H1 (cell line): ENCODE data around the gene CSRNP3. TPM values are rescaled to one million over a fixed set of nuclear protein-coding genes. Genes with fewer than 3 reads are reported as not detected.

Experiments
- CTCF ChIA-PET: fragments of 300-600 bp; sonication (Branson Sonifier 250); formaldehyde crosslinking; loops from one replicate; lab custom pipeline; 2021; ENCODE audit not compliant: partially characterized antibody; lab: Charles Lee
- POLR2A ChIA-PET: fragments of 300-600 bp; sonication (Branson Sonifier 250); formaldehyde crosslinking; loops from one replicate; lab custom pipeline; 2021; ENCODE audit warnings: inconsistent platforms; ENCODE audit not compliant: partially characterized antibody; lab: Charles Lee
- DNase-seq, 2 experiments: peaks; one replicate each; pipeline versions ENCODE4 v3.0.0 to v3.0.0-alpha.2; 2010 to 2022; ENCODE audit warnings: low spot score in 2 of 2, low read depth in 1 of 2, mixed read lengths in 1 of 2
- FAIRE-seq: peaks from 2 replicates; lab custom pipeline; 2011; peaks lifted over from hg19 to GRCh38; lab: Jason Lieb, UNC
- H2AFZ ChIP-seq: 2 replicates; pipeline ENCODE4 v1.8.1; 2012; ENCODE audit warnings: low read length, inconsistent platforms
- H2AK5ac ChIP-seq: 2 replicates; pipeline ENCODE4 v1.6.1; 2013; ENCODE audit warnings: low read depth, low read length
- H2BK120ac ChIP-seq: replicated peaks from 2 replicates; pipeline ENCODE3; 2013; ENCODE audit warnings: low read depth, low read length, inconsistent platforms
- H2BK12ac ChIP-seq: 2 replicates; pipeline ENCODE4 v1.6.1; 2013; ENCODE audit warnings: low read depth, low read length
- H2BK15ac ChIP-seq: 2 replicates; pipeline ENCODE4 v1.6.1; 2013; ENCODE audit warnings: low read length
- H2BK20ac ChIP-seq: 2 replicates; pipeline ENCODE4 v1.6.1; 2013; ENCODE audit warnings: low read length
- H2BK5ac ChIP-seq: 2 replicates; pipeline ENCODE4 v1.6.1; 2013; ENCODE audit warnings: low read depth, low read length
- H3K14ac ChIP-seq: 2 replicates; pipeline ENCODE4 v1.6.1; 2013; ENCODE audit warnings: inconsistent platforms; ENCODE audit not compliant: insufficient read length
- H3K18ac ChIP-seq: 2 replicates; pipeline ENCODE4 v1.6.1; 2013; ENCODE audit warnings: low read length; ENCODE audit errors: extremely low read depth
- H3K23ac ChIP-seq: 2 replicates; pipeline ENCODE4 v1.6.1; 2013; ENCODE audit warnings: inconsistent platforms; ENCODE audit not compliant: insufficient read length
- H3K23me2 ChIP-seq: 2 replicates; pipeline ENCODE4 v1.6.1; 2013; ENCODE audit warnings: low read depth, low read length
- H3K27ac ChIP-seq: 2 replicates; pipeline ENCODE4 v1.6.1; 2011; ENCODE audit warnings: low read depth, low read length, inconsistent platforms
- H3K27me3 ChIP-seq, 4 experiments: replicated peaks in 1 of 4; 1 replicate in 1 of 4; 2 replicates in 3 of 4; pipeline versions ENCODE4 v1.6.1 to v1.8.1; 2011 to 2013; ENCODE audit warnings: low read length in 3 of 4, mild to moderate bottlenecking in 3 of 4, inconsistent platforms in 2 of 4, mixed read lengths in 2 of 4, moderate library complexity in 1 of 4; ENCODE audit not compliant: control insufficient read depth in 3 of 4, insufficient read depth in 3 of 4; ENCODE audit errors: extremely low read depth in 1 of 4
- H3K36me3 ChIP-seq, 4 experiments: 2 replicates each; pipeline versions ENCODE4 v1.6.1 to v1.8.1; 2011 to 2013; ENCODE audit warnings: mild to moderate bottlenecking in 4 of 4, low read length in 3 of 4, moderate library complexity in 2 of 4, control low read depth in 1 of 4, inconsistent platforms in 1 of 4; ENCODE audit not compliant: insufficient read depth in 4 of 4, control insufficient read depth in 2 of 4
- H3K4ac ChIP-seq: replicated peaks from 2 replicates; pipeline ENCODE3; 2013; ENCODE audit warnings: low read length, low read depth, mixed read lengths, inconsistent platforms; ENCODE audit not compliant: insufficient read length
- H3K4me1 ChIP-seq, 4 experiments: replicated peaks in 1 of 4; 1 replicate in 1 of 4; 2 replicates in 3 of 4; pipeline versions ENCODE4 v1.6.1 to v1.8.1; 2011 to 2013; ENCODE audit warnings: low read length in 3 of 4, inconsistent platforms in 2 of 4, mixed read lengths in 1 of 4; ENCODE audit not compliant: insufficient read depth in 4 of 4, control insufficient read depth in 3 of 4
- H3K4me2 ChIP-seq, 2 experiments: 2 replicates each; pipeline versions ENCODE4 v1.6.1 to v1.8.1; 2011 to 2013; ENCODE audit warnings: low read depth in 2 of 2, low read length in 2 of 2, control low read depth in 1 of 2, inconsistent platforms in 1 of 2, mild to moderate bottlenecking in 1 of 2; ENCODE audit not compliant: insufficient read depth in 1 of 2
- H3K4me3 ChIP-seq, 4 experiments: fragments of 200-600, 300-600 bp in 1 of 4; sonication (generic), shearing (Covaris generic), sonication (Bioruptor Twin) in 1 of 4; 2 replicates each; pipeline versions ENCODE4 v1.5.1 to v1.8.1; 2011 to 2016; ENCODE audit warnings: low read length in 4 of 4, low read depth in 3 of 4, control low read depth in 2 of 4, inconsistent platforms in 2 of 4, mild to moderate bottlenecking in 2 of 4, mixed read lengths in 1 of 4, moderate library complexity in 1 of 4; ENCODE audit not compliant: insufficient read depth in 2 of 4; ENCODE audit errors: extremely low read depth in 1 of 4
- H3K56ac ChIP-seq: replicated peaks from 2 replicates; pipeline ENCODE3; 2013; ENCODE audit warnings: low read depth, mild to moderate bottlenecking, mixed read lengths, low read length, inconsistent platforms; ENCODE audit not compliant: insufficient read length
- H3K79me1 ChIP-seq: 2 replicates; pipeline ENCODE4 v1.6.1; 2013; ENCODE audit warnings: low read depth, low read length, control low read depth
- H3K79me2 ChIP-seq, 2 experiments: 2 replicates each; pipeline versions ENCODE4 v1.6.1 to v1.8.1; 2012 to 2013; ENCODE audit warnings: low read length in 2 of 2, mild to moderate bottlenecking in 2 of 2, inconsistent platforms in 1 of 2; ENCODE audit not compliant: insufficient read depth in 2 of 2, control insufficient read depth in 1 of 2
- H3K9ac ChIP-seq, 4 experiments: replicated peaks in 1 of 4; 1 replicate in 1 of 4; 2 replicates in 3 of 4; pipeline versions ENCODE4 v1.6.1 to v1.8.1; 2011 to 2013; ENCODE audit warnings: low read depth in 3 of 4, low read length in 3 of 4, control low read depth in 2 of 4, mild to moderate bottlenecking in 2 of 4, moderate library complexity in 2 of 4, inconsistent platforms in 1 of 4; ENCODE audit errors: extremely low read depth in 1 of 4
- H3K9me3 ChIP-seq, 2 experiments: 2 replicates each; pipeline versions ENCODE4 v1.6.1 to v1.8.1; 2012 to 2013; ENCODE audit warnings: mild to moderate bottlenecking in 2 of 2, moderate library complexity in 2 of 2, control low read depth in 1 of 2, inconsistent platforms in 1 of 2, low read depth in 1 of 2, low read length in 1 of 2, mixed read lengths in 1 of 2; ENCODE audit not compliant: insufficient read depth in 2 of 2
- H4K20me1 ChIP-seq, 2 experiments: replicated peaks in 1 of 2; 2 replicates each; pipeline versions ENCODE3 to v1.8.1; 2011 to 2013; ENCODE audit warnings: inconsistent platforms in 2 of 2, low read length in 2 of 2, mild to moderate bottlenecking in 1 of 2; ENCODE audit not compliant: insufficient read depth in 2 of 2, control insufficient read depth in 1 of 2
- H4K5ac ChIP-seq: 2 replicates; pipeline ENCODE4 v1.6.1; 2013; ENCODE audit warnings: low read length, low read depth, mixed read lengths, inconsistent platforms; ENCODE audit not compliant: insufficient read length
- H4K8ac ChIP-seq: 2 replicates; pipeline ENCODE4 v1.8.0; 2013; ENCODE audit warnings: mild to moderate bottlenecking, moderate library complexity, low read length, inconsistent platforms; ENCODE audit not compliant: insufficient read depth; ENCODE audit errors: extremely low read depth
- H4K91ac ChIP-seq: replicated peaks from 2 replicates; pipeline ENCODE3; 2013; ENCODE audit warnings: low read length, mixed read lengths, inconsistent platforms; ENCODE audit not compliant: insufficient read length
- KDM1A ChIP-seq: fragments of 200-600, 300-600 bp; sonication (generic); IDR thresholded peaks from 2 replicates; pipeline ENCODE4 v1.7.1; 2016; ENCODE audit warnings: mild to moderate bottlenecking, low read length, borderline replicate concordance
- PHF8 ChIP-seq: fragments of 200-600 bp; sonication (generic); conservative IDR thresholded peaks from 2 replicates; pipeline ENCODE4 v1.7.1; 2012; ENCODE audit warnings: low read depth, mild to moderate bottlenecking, inconsistent platforms, low read length, moderate library complexity
- POLR2A ChIP-seq, 2 experiments: IDR thresholded peaks; 1 replicate in 1 of 2; 2 replicates in 1 of 2; pipeline ENCODE4 v1.6.1; 2011; ENCODE audit warnings: low read depth in 2 of 2, low read length in 2 of 2, mild to moderate bottlenecking in 2 of 2; ENCODE audit errors: control extremely low read depth in 1 of 2
- POU5F1 ChIP-seq: IDR thresholded peaks from 2 replicates; pipeline ENCODE4 v1.6.1; 2011; ENCODE audit warnings: low read depth, mild to moderate bottlenecking, low read length, moderate library complexity
- RAD21 ChIP-seq, 2 experiments: IDR thresholded peaks in 1 of 2; conservative IDR thresholded peaks in 1 of 2; 2 replicates each; pipeline ENCODE4 v1.6.1; 2011; ENCODE audit warnings: low read depth in 2 of 2, low read length in 2 of 2, improper control_type of control experiment in 1 of 2, inconsistent platforms in 1 of 2, mild to moderate bottlenecking in 1 of 2, moderate library complexity in 1 of 2
- RFX5 ChIP-seq: IDR thresholded peaks from 2 replicates; pipeline ENCODE4 v1.6.1; 2011; ENCODE audit warnings: low read depth, low read length, improper control_type of control experiment, borderline replicate concordance
- SAP30 ChIP-seq: fragments of 300-600 bp; sonication (generic); IDR thresholded peaks from 2 replicates; pipeline ENCODE4 v1.7.1; 2012; ENCODE audit warnings: low read length, moderate library complexity, mild to moderate bottlenecking, inconsistent platforms; ENCODE audit not compliant: insufficient read depth, insufficient replicate concordance
- SP1 ChIP-seq: IDR thresholded peaks from 2 replicates; pipeline ENCODE4 v1.6.1; 2011; ENCODE audit warnings: low read depth, low read length
- SP4 ChIP-seq: IDR thresholded peaks from 2 replicates; pipeline ENCODE4 v1.6.1; 2012; ENCODE audit warnings: low read length, inconsistent platforms
- SRF ChIP-seq: IDR thresholded peaks from 2 replicates; pipeline ENCODE4 v1.6.1; 2011; ENCODE audit warnings: mild to moderate bottlenecking, low read depth, low read length, moderate library complexity
- SUZ12 ChIP-seq: fragments of 200-600 bp; sonication (generic); IDR thresholded peaks from 2 replicates; pipeline ENCODE4 v1.6.1; 2012; ENCODE audit warnings: mild to moderate bottlenecking, inconsistent platforms, low read length, moderate library complexity, mixed read lengths
- TAF1 ChIP-seq: IDR thresholded peaks from 2 replicates; pipeline ENCODE4 v1.6.1; 2011; ENCODE audit warnings: mild to moderate bottlenecking, low read depth, low read length
- TBP ChIP-seq: IDR thresholded peaks from 2 replicates; pipeline ENCODE4 v1.6.1; 2011; ENCODE audit warnings: low read depth, low read length, improper control_type of control experiment
- WGBS, 2 experiments: shearing (Covaris generic) in 1 of 2; methylation state at CpG; one replicate each; pipeline versions ENCODE4 v1.1.6 to v1.1.7; 2013 to 2015; ENCODE audit warnings: low lambda C conversion rate in 2 of 2, mixed read lengths in 2 of 2, inconsistent platforms in 1 of 2, low coverage in 1 of 2, missing lambda C conversion rate in 1 of 2; ENCODE audit not compliant: insufficient replicate concordance in 2 of 2, insufficient coverage in 1 of 2, insufficient read length in 1 of 2; ENCODE audit errors: extremely low coverage in 1 of 2, missing lambda C conversion rate in 1 of 2; 5-methylcytosine and 5-hydroxymethylcytosine counted together
- polyA plus RNA-seq, 7 experiments: library from polyadenylated mRNA; depleted of rRNA in 3 of 7; stranded (reverse) in 5 of 7; unstranded in 2 of 7; fragments of >200 nt in 5 of 7; fragments of 200-250 nt in 2 of 7; gene quantifications; 1 replicate in 5 of 7; 2 replicates in 1 of 7; 4 replicates in 1 of 7; pipeline versions ENCODE4 v1.2.1 to v1.2.3, GENCODE V29; 2011 to 2013; ENCODE audit warnings: missing spikeins in 2 of 7, mixed read lengths in 2 of 7
- total RNA-seq: library from RNA; stranded (reverse); fragmentation: NEBNext Ultra II Directional; extraction: Animal tissue kit (Norgen Biotek cat#: 25700); gene quantifications from 2 replicates; pipeline ENCODE4 v1.2.1, GENCODE V29; 2021

Gene CSRNP3
- total and polyA plus RNA-seq, 2 of the 8 experiments (the other 6 are each of a cell fraction or from before 2014, with no cell fraction given), result 1.3 to 6.5 TPM

DNA sequence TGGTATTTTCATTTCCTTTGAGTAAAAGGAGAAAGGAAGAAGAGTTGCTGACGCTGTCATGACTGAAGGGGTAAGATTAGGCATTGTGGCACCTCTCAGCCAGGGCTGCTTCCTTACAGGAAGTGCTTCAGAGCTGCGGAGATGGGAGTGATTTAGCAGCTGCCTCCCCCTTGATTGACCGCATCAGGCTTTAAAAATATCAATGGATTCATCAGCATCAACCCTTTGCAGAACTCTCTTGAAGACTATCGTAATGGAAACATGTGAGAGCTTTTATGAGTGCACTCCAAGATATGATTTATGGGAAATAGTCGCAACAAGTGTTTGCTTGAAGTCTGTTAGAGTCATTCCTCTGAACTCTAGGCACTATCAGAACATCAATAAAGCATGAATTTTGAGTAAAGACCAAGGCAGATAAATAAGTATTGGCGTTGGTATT, 141.1 kb downstream of the CSRNP3 start:
- Histone ChIP-seq H3K14ac (no peak overlapping the region), H3K79me2 (no peaks in the 10 kb centered on the region), H3K27me3 (no peaks in the 10 kb centered on the region), H2BK12ac (no peak overlapping the region), H3K4ac (no peak overlapping the region), H3K9me3 (no peaks in the 10 kb centered on the region), H3K56ac (no peak overlapping the region), H3K79me1 (no peaks in the 10 kb centered on the region), H3K18ac (no peak overlapping the region), H3K36me3 (no peaks in the 10 kb centered on the region), H4K5ac (no peak overlapping the region), H3K4me2 (no peak overlapping the region), H3K23me2 (no peaks in the 10 kb centered on the region), H2BK5ac (no peak overlapping the region), H2BK120ac (no peak overlapping the region), H3K4me1 (no peaks in the 10 kb centered on the region), H2AFZ (no peak overlapping the region), H3K4me3 (no peak overlapping the region), H2AK5ac (no peak overlapping the region), H4K20me1 (no peaks in the 10 kb centered on the region), H3K27ac (no peak overlapping the region), H3K23ac (no peak overlapping the region), H4K91ac (no peak overlapping the region), H2BK15ac (no peak overlapping the region), H4K8ac (no peak overlapping the region), H2BK20ac (no peak overlapping the region), H3K9ac (no peak overlapping the region)
- WGBS, 2 experiments, result 71% methylated on average over 6 of the region's 6 CpGs; no CpG with 5 or more reads in 1 of the 2 experiments
- DNase-seq, result no peak
- FAIRE-seq, result peak; percentile 82
- ChIA-PET POLR2A (no interaction called here), CTCF (interaction anchor here (0.6 to 0.9 kb wide), 2 partner anchors 77 to 88 kb away, joined by 3 to 4 read pairs; no protein-coding TSS in a partner anchor)
- TF ChIP-seq SP4, result no peak
- TF ChIP-seq TAF1, result no peak
- TF ChIP-seq RFX5, result no peak
- no peak for TF ChIP-seq POU5F1
- TF ChIP-seq RAD21 (IDR thresholded peaks at IDR 0.05 in 1 of 2, conservative IDR thresholded peaks at IDR 0.05 in 1 of 2; ENCODE audit: low read depth in 2 of 2, low read length in 2 of 2), result no peak
- no peak for TF ChIP-seq POLR2A (IDR thresholded peaks at IDR 0.05; ENCODE audit: control extremely low read depth in 1 of 2, low read depth in 2 of 2, low read length in 2 of 2)
- TF ChIP-seq PHF8, result no peak
- no peak for TF ChIP-seq SRF
- no peak for TF ChIP-seq SP1
- no peak for TF ChIP-seq KDM1A
- no peak for TF ChIP-seq TBP
- TF ChIP-seq SAP30, result no peak
- TF ChIP-seq SUZ12, result no peak
